GM12878 (cell line): ENCODE measurements around the gene UBR3.

Experiments used
- CEBPB ChIP-seq, 2 experiments: fragments of 150-350 bp in 1 of 2; IDR thresholded peaks; 2 replicates each; pipeline ENCODE4 v1.6.1; 2012 to 2014; ENCODE audit warnings: low read depth in 2 of 2, low read length in 2 of 2, borderline replicate concordance in 1 of 2, inconsistent platforms in 1 of 2
- POLR2A ChIP-seq: IDR thresholded peaks from 2 replicates; pipeline ENCODE4 v1.6.1; 2011; ENCODE audit warnings: low read depth, mild to moderate bottlenecking, low read length
- TF ChIP-seq, protein P1 (sequence below), 3 experiments: IDR thresholded peaks in 2 of 3; conservative IDR thresholded peaks in 1 of 3; 2 replicates each; pipeline ENCODE4 v1.5.1; 2011; ENCODE audit warnings: low read depth in 3 of 3, low read length in 3 of 3, mild to moderate bottlenecking in 3 of 3, control low read depth in 2 of 3, moderate library complexity in 2 of 3, inconsistent platforms in 1 of 3, mixed read lengths in 1 of 3; ENCODE audit not compliant: control insufficient read depth in 2 of 3, insufficient read depth in 1 of 3; ENCODE audit errors: extremely low read depth in 1 of 3

DNA sequence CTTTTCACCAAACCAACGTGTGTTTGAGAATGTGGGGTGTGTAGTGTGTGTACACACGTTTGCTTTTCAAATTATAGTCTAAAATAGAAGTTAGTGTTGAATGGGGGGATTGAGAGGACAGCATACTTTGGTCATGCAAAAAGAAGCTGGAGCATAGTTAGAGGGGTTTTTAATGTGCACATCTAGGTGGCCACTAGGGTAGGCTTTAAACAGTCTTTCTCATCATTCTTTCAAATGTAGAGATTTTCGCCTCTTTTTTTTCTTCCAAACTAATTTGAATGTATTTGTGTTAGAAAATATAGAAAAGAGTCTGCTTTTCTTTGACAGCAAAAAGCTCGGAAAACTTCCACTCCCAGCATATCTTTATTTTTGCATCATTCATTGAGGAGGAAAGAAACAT, 185.5 kb downstream of the UBR3 start:
- no peak for TF ChIP-seq CEBPB (IDR thresholded peaks at IDR 0.05; ENCODE audit: borderline replicate concordance in 1 of 2, low read depth in 2 of 2, low read length in 2 of 2)
- no peak for TF ChIP-seq POLR2A
- TF ChIP-seq, protein P1, sequence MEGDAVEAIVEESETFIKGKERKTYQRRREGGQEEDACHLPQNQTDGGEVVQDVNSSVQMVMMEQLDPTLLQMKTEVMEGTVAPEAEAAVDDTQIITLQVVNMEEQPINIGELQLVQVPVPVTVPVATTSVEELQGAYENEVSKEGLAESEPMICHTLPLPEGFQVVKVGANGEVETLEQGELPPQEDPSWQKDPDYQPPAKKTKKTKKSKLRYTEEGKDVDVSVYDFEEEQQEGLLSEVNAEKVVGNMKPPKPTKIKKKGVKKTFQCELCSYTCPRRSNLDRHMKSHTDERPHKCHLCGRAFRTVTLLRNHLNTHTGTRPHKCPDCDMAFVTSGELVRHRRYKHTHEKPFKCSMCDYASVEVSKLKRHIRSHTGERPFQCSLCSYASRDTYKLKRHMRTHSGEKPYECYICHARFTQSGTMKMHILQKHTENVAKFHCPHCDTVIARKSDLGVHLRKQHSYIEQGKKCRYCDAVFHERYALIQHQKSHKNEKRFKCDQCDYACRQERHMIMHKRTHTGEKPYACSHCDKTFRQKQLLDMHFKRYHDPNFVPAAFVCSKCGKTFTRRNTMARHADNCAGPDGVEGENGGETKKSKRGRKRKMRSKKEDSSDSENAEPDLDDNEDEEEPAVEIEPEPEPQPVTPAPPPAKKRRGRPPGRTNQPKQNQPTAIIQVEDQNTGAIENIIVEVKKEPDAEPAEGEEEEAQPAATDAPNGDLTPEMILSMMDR (IDR thresholded peaks at IDR 0.05 in 2 of 3, conservative IDR thresholded peaks at IDR 0.05 in 1 of 3; ENCODE audit: control insufficient read depth in 2 of 3, extremely low read depth in 1 of 3, insufficient read depth in 1 of 3, low read depth in 3 of 3, low read length in 3 of 3): no peak
